ENCODE results near the gene CRELD2. TPM values are rescaled to one million over a fixed set of nuclear protein-coding genes. Genes with fewer than 3 reads are reported as not detected.

The CRELD2 gene
- total RNA-seq, 6 experiments from 2014 or later = 26.0 to 56.4 (median 47.8) TPM

GRCh38 chr22:49966041-49966773 is 47.8 kb downstream of the CRELD2 start:
- Histone ChIP-seq H3K4me1 (peaks cover 0 to 81% (median 46%) of the 10 kb centered on the region in 4 donors), H3K27ac (peak overlapping the region; percentile 88 to 97 (median 91)), H3K27me3 (no peaks in the 10 kb centered on the region), H3K4me3 (peak overlapping the region in 2 of 3 donors; percentile 34 to 44), H3K36me3 (peaks cover 7 to 18% (median 12%) of the 10 kb centered on the region in 4 donors), H3K9me3 (no peaks in the 10 kb centered on the region)
- intact Hi-C loops (cut with DNase I) = no loop called here
- TF ChIP-seq POLR2A (IDR thresholded peaks at IDR 0.05) = no peak
- TF ChIP-seq CTCF (IDR thresholded peaks at IDR 0.05) = no peak
- DNase-seq (peak; percentile 57 to 72 (median 70)), ATAC-seq (peak in 2 of 4 donors; percentile 0 to 1)
- no CpG with 5 or more reads among the region's 11 CpGs for WGBS (ENCODE audit: insufficient coverage, low coverage, low lambda C conversion rate, missing lambda C conversion rate)

GRCh38 chr22:49966774-49967705 is 48.6 kb downstream of the CRELD2 start:
- no peaks in the 10 kb centered on the region for H3K9me3 ChIP-seq
- H3K4me3 ChIP-seq = peak overlapping the region; percentile 14 to 44 (median 34)
- intact Hi-C loops (cut with DNase I) = no loop called here
- peak overlapping the region; percentile 88 to 97 (median 91) for H3K27ac ChIP-seq
- ATAC-seq = peak; percentile 3 to 36 (median 12)
- TF ChIP-seq CTCF (IDR thresholded peaks at IDR 0.05) (peak in 1 of 4 donors; percentile 16), POLR2A (IDR thresholded peaks at IDR 0.05) (no peak)
- peak; percentile 83 to 87 (median 84) for DNase-seq
- peaks cover 7 to 18% (median 12%) of the 10 kb centered on the region in 4 donors for H3K36me3 ChIP-seq
- peaks cover 0 to 86% (median 46%) of the 10 kb centered on the region in 4 donors for H3K4me1 ChIP-seq
- no peaks in the 10 kb centered on the region for H3K27me3 ChIP-seq
- 10% methylated on average over 17 of the region's 36 CpGs for WGBS (ENCODE audit: insufficient coverage, low coverage, low lambda C conversion rate, missing lambda C conversion rate)

- Histone ChIP-seq H3K4me1 (peaks cover 0 to 83% (median 45%) of the 10 kb centered on the region in 4 donors), H3K4me3 (peak overlapping the region; percentile 27 to 44 (median 40)), H3K9me3 (no peaks in the 10 kb centered on the region), H3K27me3 (no peaks in the 10 kb centered on the region), H3K36me3 (peaks cover 4 to 15% (median 11%) of the 10 kb centered on the region in 4 donors), H3K27ac (peak overlapping the region; percentile 88 to 97 (median 91))
- ATAC-seq = peak; percentile 42 to 62 (median 54)
- peak; percentile 76 for TF ChIP-seq POLR2A (IDR thresholded peaks at IDR 0.05)
- no peak for TF ChIP-seq CTCF (IDR thresholded peaks at IDR 0.05)
- DNase-seq = peak; percentile 94 to 98 (median 98)
- intact Hi-C loops (cut with DNase I) = no loop called here
- WGBS (ENCODE audit: insufficient coverage, low coverage, low lambda C conversion rate, missing lambda C conversion rate) = 16% methylated on average over 8 of the region's 18 CpGs
These were observed 49.3 kb downstream of the CRELD2 start for GRCh38 chr22:49967706-49968208.

GRCh38 chr22:49968313-49968830 is 49.9 kb downstream of the CRELD2 start:
- ATAC-seq (no peak), DNase-seq (peak; percentile 36 to 62 (median 53))
- Histone ChIP-seq H3K36me3 (peaks cover 1 to 9% (median 6%) of the 10 kb centered on the region in 4 donors), H3K4me3 (peak overlapping the region; percentile 27 to 44 (median 40)), H3K9me3 (no peaks in the 10 kb centered on the region), H3K4me1 (peaks cover 0 to 77% (median 42%) of the 10 kb centered on the region in 4 donors), H3K27ac (peak overlapping the region; percentile 88 to 97 (median 91)), H3K27me3 (no peaks in the 10 kb centered on the region)
- intact Hi-C loops (cut with DNase I) = no loop called here
- TF ChIP-seq POLR2A (IDR thresholded peaks at IDR 0.05) (no peak), CTCF (IDR thresholded peaks at IDR 0.05) (no peak)
- no CpG with 5 or more reads among the region's 11 CpGs for WGBS (ENCODE audit: insufficient coverage, low coverage, low lambda C conversion rate, missing lambda C conversion rate)
